BJ (cell line): ENCODE data around the gene TTC16. TPM values are rescaled to one million over a fixed set of nuclear protein-coding genes. Genes with fewer than 3 reads are reported as not detected.

Experiments
- CTCF ChIA-PET: fragments of 350-600 bp; formaldehyde crosslinking; extraction: SDS; loops from one replicate; lab custom pipeline; 2021; ENCODE audit warnings: antibody characterized with exemption, inconsistent platforms; lab: Yijun Ruan, JAX
- POLR2A ChIA-PET: fragments of 300-600 bp; sonication (Branson Sonifier 250); formaldehyde crosslinking; extraction: SDS; loops from one replicate; lab custom pipeline; 2021; ENCODE audit warnings: antibody characterized with exemption; lab: Charles Lee
- DNase-seq: peaks from one replicate; pipeline ENCODE4 v3.0.0-alpha.2; 2011; ENCODE audit warnings: low read depth
- H3K27me3 ChIP-seq: 2 replicates; pipeline ENCODE4 v1.6.0; 2011; ENCODE audit warnings: low read length; ENCODE audit not compliant: control insufficient read depth, insufficient read depth
- H3K36me3 ChIP-seq: 2 replicates; pipeline ENCODE4 v1.5.1; 2011; ENCODE audit warnings: low read length; ENCODE audit not compliant: control insufficient read depth, insufficient read depth
- H3K4me3 ChIP-seq: 2 replicates; pipeline ENCODE4 v1.5.1; 2011; ENCODE audit warnings: low read depth, mild to moderate bottlenecking, control low read depth, low read length
- polyA plus RNA-seq: library from polyadenylated mRNA; depleted of rRNA; stranded (reverse); fragments of >200 nt; gene quantifications from 2 replicates; pipeline ENCODE4 v1.2.3, GENCODE V29; 2011
- TF ChIP-seq, protein P1 (sequence below): IDR thresholded peaks from 2 replicates; pipeline ENCODE4 v1.5.1; 2011; ENCODE audit warnings: low read depth, mild to moderate bottlenecking, control low read depth, inconsistent platforms, low read length, moderate library complexity; ENCODE audit not compliant: insufficient read depth

Gene TTC16
- polyA plus RNA-seq, 1 experiment, result 0.07 TPM

DNA sequence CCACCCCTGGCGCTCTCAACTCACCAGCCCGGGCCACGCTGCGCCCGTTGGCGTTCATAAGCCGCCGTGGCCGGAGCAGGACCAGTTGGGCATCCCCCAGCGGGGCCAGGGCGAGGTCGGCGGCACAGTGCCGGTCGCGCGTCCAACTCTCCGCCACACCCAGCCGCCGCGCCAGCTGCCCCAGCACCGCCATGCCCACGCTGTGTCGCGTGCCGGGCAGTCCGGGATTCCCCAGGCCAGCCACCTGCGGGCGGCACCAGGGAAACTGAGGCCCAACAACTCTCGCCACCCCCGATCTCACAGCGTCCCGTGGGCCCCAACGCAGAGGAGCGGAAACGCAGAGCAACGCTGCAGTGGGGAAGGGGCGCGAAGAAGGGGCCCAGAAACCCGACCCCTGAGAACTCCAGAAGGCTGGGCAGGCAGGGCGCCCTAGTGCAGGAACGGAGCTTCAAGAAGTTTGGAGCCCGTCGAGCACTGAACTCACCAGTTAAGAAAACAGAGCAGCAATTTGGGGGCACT lies 869 bp upstream of the TTC16 start:
- TF ChIP-seq, protein P1, sequence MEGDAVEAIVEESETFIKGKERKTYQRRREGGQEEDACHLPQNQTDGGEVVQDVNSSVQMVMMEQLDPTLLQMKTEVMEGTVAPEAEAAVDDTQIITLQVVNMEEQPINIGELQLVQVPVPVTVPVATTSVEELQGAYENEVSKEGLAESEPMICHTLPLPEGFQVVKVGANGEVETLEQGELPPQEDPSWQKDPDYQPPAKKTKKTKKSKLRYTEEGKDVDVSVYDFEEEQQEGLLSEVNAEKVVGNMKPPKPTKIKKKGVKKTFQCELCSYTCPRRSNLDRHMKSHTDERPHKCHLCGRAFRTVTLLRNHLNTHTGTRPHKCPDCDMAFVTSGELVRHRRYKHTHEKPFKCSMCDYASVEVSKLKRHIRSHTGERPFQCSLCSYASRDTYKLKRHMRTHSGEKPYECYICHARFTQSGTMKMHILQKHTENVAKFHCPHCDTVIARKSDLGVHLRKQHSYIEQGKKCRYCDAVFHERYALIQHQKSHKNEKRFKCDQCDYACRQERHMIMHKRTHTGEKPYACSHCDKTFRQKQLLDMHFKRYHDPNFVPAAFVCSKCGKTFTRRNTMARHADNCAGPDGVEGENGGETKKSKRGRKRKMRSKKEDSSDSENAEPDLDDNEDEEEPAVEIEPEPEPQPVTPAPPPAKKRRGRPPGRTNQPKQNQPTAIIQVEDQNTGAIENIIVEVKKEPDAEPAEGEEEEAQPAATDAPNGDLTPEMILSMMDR, result no peak
- Histone ChIP-seq H3K4me3 (peak overlapping the region; percentile 87), H3K27me3 (no peaks in the 10 kb centered on the region), H3K36me3 (no peaks in the 10 kb centered on the region)
- ChIA-PET CTCF (interaction anchor here (0.9 to 4.6 kb wide), 2 partner anchors 10 to 20 kb away, joined by 4 to 20 read pairs; partner anchors contain the start of gene TOR2A), POLR2A (no interaction called here)
- no peak for DNase-seq

DNA sequence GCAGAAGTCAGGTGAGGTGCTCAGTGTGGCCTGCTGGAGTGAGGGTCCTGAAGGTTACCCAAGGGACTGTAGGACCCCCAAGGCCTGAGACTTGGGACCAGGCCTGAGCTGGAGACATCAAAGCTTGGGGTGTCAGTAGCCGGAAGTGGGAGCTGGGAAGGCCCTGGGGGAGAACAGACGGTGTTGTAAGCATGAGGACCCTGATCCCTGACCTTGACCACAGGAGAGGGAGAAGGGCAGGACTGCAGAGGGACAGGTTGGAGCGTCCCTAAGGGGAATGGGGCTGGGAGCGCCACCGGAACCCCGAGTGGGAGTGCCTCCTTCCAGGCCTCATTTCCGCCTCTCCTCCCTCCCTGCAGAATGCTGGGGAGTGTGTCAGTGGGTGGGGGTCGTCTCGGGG lies 533 bp downstream of the TTC16 start:
- POLR2A ChIA-PET, result interaction anchor here (0.6 kb wide), 1 partner anchor 132 kb away, joined by 4 read pairs; no protein-coding TSS in a partner anchor
- TF ChIP-seq, protein P1, result no peak

DNA sequence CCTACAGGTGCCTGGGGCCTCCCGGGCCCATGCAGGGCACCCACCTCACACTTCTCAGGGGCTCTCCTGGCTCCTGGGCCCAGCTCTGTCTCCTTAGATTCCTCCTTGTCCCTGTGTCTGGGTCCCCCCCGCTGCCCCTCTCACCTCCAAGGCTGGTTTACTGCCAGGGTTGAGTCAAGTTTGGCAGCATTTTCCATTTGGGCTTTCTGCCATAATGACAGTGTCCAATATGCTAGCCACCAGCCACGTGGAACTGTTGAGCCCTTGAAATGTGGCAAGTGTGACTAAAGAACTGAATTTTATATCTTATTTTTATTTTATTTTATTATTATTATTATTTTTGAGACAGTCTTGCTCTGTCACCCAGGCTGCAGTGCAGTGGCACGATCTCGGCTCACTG lies 1.9 kb downstream of the TTC16 start:
- H3K36me3 ChIP-seq, result no peaks in the 10 kb centered on the region
- H3K4me3 ChIP-seq, result no peak overlapping the region
- ChIA-PET CTCF (interaction anchor here (1.7 to 1.9 kb wide), 2 partner anchors 15 to 17 kb away, joined by 4 to 6 read pairs; partner anchors contain the start of gene TOR2A), POLR2A (no interaction called here)
- TF ChIP-seq, protein P1, result no peak
- no peak for DNase-seq
- H3K27me3 ChIP-seq, result no peaks in the 10 kb centered on the region

More for the DNA sequence above, 533 bp downstream of the TTC16 start:
- Histone ChIP-seq H3K36me3 (no peaks in the 10 kb centered on the region), H3K4me3 (peak overlapping the region; percentile 87), H3K27me3 (no peaks in the 10 kb centered on the region)
- no peak for DNase-seq
- CTCF ChIA-PET, result interaction anchor here (0.6 to 4.6 kb wide), 5 partner anchors 17 to 139 kb away, joined by 3 to 20 read pairs (median 3); partner anchors contain the start of gene TOR2A

DNA sequence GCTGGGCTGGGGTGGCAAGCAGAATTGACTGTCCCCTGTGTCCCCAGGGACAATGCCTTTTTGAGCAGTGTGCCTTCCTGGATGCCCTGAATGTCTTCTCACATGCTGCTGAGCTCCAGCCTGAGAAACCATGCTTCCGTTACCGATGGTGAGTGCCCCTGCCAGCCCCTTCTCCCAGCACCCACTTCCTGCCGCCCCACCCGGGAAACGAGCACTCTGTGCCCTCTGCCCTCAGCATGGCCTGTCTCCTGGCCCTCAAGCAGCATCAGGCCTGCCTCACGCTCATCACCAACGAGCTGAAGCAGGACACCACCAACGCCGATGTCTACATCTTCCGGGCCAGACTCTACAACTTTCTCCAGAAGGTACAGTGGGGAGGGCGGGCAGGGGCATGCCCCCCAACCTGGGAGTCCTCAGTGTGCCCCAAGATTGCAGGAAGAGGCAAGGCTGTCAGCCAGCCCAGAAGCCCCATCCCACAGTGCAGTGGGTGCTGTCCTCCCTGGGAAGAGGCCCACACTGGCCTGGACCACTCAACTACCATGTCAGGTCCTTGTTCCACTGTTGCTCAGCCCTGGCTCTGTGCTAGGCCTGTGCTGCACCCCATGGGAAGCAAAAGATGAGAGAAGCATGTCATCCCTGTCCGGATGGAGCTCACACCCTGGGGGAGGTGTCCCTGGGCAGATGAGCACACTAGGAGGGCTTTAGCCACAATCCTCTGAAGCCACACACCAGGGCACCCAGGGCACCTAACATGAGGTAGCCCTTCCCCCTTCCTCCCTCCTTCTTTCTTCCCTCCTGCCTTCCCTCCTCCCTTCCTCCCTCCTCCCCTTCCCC lies 4.4 kb downstream of the TTC16 start:
- Histone ChIP-seq H3K4me3 (no peak overlapping the region), H3K27me3 (no peaks in the 10 kb centered on the region), H3K36me3 (no peaks in the 10 kb centered on the region)
- no peak for DNase-seq
- POLR2A ChIA-PET, result no interaction called here
- TF ChIP-seq, protein P1, result no peak
- CTCF ChIA-PET, result no interaction called here

DNA sequence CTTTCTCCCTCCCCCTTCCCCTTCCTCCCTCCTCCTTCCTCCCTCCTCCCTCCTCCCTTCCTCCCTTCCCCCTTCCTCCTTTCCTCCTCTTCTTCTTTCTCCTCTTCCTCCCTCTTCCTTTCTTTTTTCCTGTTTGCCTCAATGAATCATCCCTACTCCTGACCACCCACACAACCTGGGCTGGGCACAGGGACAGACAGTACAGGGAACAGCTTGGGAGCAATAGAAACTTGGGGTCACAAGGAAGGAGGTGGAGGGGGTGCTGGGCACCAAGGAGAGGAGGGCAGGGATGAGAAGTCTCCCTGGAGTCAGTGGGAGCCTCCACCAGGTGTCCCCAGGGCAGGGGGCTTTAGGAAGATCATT lies 5.0 kb downstream of the TTC16 start:
- no peaks in the 10 kb centered on the region for H3K36me3 ChIP-seq
- POLR2A ChIA-PET, result no interaction called here
- DNase-seq, result no peak
- no peaks in the 10 kb centered on the region for H3K27me3 ChIP-seq
- CTCF ChIA-PET, result no interaction called here
- H3K4me3 ChIP-seq, result no peak overlapping the region
- TF ChIP-seq, protein P1, result no peak
